ENCODE results near the gene LENEP. TPM values are rescaled to one million over a fixed set of nuclear protein-coding genes. Genes with fewer than 3 reads are reported as not detected.
A peak's percentile ranks its signal among the peaks of the same experiment; 100 is the strongest.

Gene LENEP
- total and polyA plus RNA-seq, 2 donors (not counting 1 experiment from before 2014, with no cell fraction given): not detected

- no peak for TF ChIP-seq EZH2 (IDR thresholded peaks at IDR 0.05; ENCODE audit: low read length, missing control alignments)
- TF ChIP-seq CTCF (conservative IDR thresholded peaks at IDR 0.05 in 1 of 2, IDR thresholded peaks at IDR 0.05 in 1 of 2; ENCODE audit: low read depth in 1 of 2, low read length in 2 of 2): no peak
- H2AFZ ChIP-seq (ENCODE audit: low read length): no peak overlapping the region
Measured at GRCh38 chr1:154990276-154990675, 3.1 kb upstream of the LENEP start.

GRCh38 chr1:154992721-154993571, 440 bp upstream of the LENEP start:
- no peak overlapping the region for H3K27ac ChIP-seq (ENCODE audit: insufficient read depth, low read length)
- TF ChIP-seq EZH2 (IDR thresholded peaks at IDR 0.05; ENCODE audit: low read length, missing control alignments) (no peak), CTCF (conservative IDR thresholded peaks at IDR 0.05 in 1 of 2, IDR thresholded peaks at IDR 0.05 in 1 of 2; ENCODE audit: low read depth in 1 of 2, low read length in 2 of 2) (peak; percentile 12 to 40)
- no peaks in the 10 kb centered on the region for H3K4me1 ChIP-seq (ENCODE audit: control insufficient read depth, extremely low read depth, insufficient read depth, low read length)
- no peaks in the 10 kb centered on the region for H3K27me3 ChIP-seq (ENCODE audit: control insufficient read depth, insufficient read depth, low read length)
- H3K36me3 ChIP-seq (ENCODE audit: control insufficient read depth, insufficient read depth, low read length): peaks cover 6% of the 10 kb centered on the region
- peak; percentile 59 to 64 for DNase-seq (ENCODE audit: low read depth in 2 of 2)
- H4K20me1 ChIP-seq (ENCODE audit: control insufficient read depth, extremely low read depth, insufficient read depth, low read length): no peaks in the 10 kb centered on the region
- no peak overlapping the region for H3K4me2 ChIP-seq (ENCODE audit: extremely low read depth, insufficient read depth, low read length)
- H3K9me3 ChIP-seq (ENCODE audit: control insufficient read depth, insufficient read depth, low read depth, low read length): no peaks in the 10 kb centered on the region
- no peaks in the 10 kb centered on the region for H3K79me2 ChIP-seq (ENCODE audit: control insufficient read depth, insufficient read depth, low read length)
- no peak overlapping the region for H3K4me3 ChIP-seq (replicated peaks in 1 of 4; ENCODE audit: control extremely low read depth in 1 of 4, insufficient read depth in 1 of 4, low read depth in 3 of 4, low read length in 4 of 4)
- H2AFZ ChIP-seq (ENCODE audit: low read length): no peak overlapping the region
- H3K9ac ChIP-seq (ENCODE audit: insufficient read depth, low read length): no peak overlapping the region

More at GRCh38 chr1:154990276-154990675, 3.1 kb upstream of the LENEP start:
- H4K20me1 ChIP-seq (ENCODE audit: control insufficient read depth, extremely low read depth, insufficient read depth, low read length): no peaks in the 10 kb centered on the region
- H3K79me2 ChIP-seq (ENCODE audit: control insufficient read depth, insufficient read depth, low read length): no peaks in the 10 kb centered on the region
- peaks cover 8% of the 10 kb centered on the region for H3K36me3 ChIP-seq (ENCODE audit: control insufficient read depth, insufficient read depth, low read length)
- H3K4me3 ChIP-seq (replicated peaks in 1 of 4; ENCODE audit: control extremely low read depth in 1 of 4, insufficient read depth in 1 of 4, low read depth in 3 of 4, low read length in 4 of 4): no peak overlapping the region
- H3K27ac ChIP-seq (ENCODE audit: insufficient read depth, low read length): no peak overlapping the region
- H3K4me1 ChIP-seq (ENCODE audit: control insufficient read depth, extremely low read depth, insufficient read depth, low read length): no peaks in the 10 kb centered on the region
- H3K4me2 ChIP-seq (ENCODE audit: extremely low read depth, insufficient read depth, low read length): no peak overlapping the region
- DNase-seq (ENCODE audit: low read depth in 2 of 2): no peak
- H3K27me3 ChIP-seq (ENCODE audit: control insufficient read depth, insufficient read depth, low read length): no peaks in the 10 kb centered on the region
- no peak overlapping the region for H3K9ac ChIP-seq (ENCODE audit: insufficient read depth, low read length)
- H3K9me3 ChIP-seq (ENCODE audit: control insufficient read depth, insufficient read depth, low read depth, low read length): no peaks in the 10 kb centered on the region

- Histone ChIP-seq H3K9me3 (ENCODE audit: control insufficient read depth, insufficient read depth, low read depth, low read length) (no peaks in the 10 kb centered on the region), H3K4me3 (replicated peaks in 1 of 4; ENCODE audit: control extremely low read depth in 1 of 4, insufficient read depth in 1 of 4, low read depth in 3 of 4, low read length in 4 of 4) (no peak overlapping the region), H3K36me3 (ENCODE audit: control insufficient read depth, insufficient read depth, low read length) (no peaks in the 10 kb centered on the region), H3K9ac (ENCODE audit: insufficient read depth, low read length) (no peak overlapping the region), H2AFZ (ENCODE audit: low read length) (no peak overlapping the region), H3K79me2 (ENCODE audit: control insufficient read depth, insufficient read depth, low read length) (no peaks in the 10 kb centered on the region), H3K4me2 (ENCODE audit: extremely low read depth, insufficient read depth, low read length) (no peak overlapping the region), H3K27me3 (ENCODE audit: control insufficient read depth, insufficient read depth, low read length) (no peaks in the 10 kb centered on the region), H3K4me1 (ENCODE audit: control insufficient read depth, extremely low read depth, insufficient read depth, low read length) (peaks cover 2% of the 10 kb centered on the region), H3K27ac (ENCODE audit: insufficient read depth, low read length) (no peak overlapping the region), H4K20me1 (ENCODE audit: control insufficient read depth, extremely low read depth, insufficient read depth, low read length) (no peaks in the 10 kb centered on the region)
- DNase-seq (ENCODE audit: low read depth in 2 of 2): peak in 1 of 2 donors; percentile 10
- TF ChIP-seq CTCF (conservative IDR thresholded peaks at IDR 0.05 in 1 of 2, IDR thresholded peaks at IDR 0.05 in 1 of 2; ENCODE audit: low read depth in 1 of 2, low read length in 2 of 2): no peak
- no peak for TF ChIP-seq EZH2 (IDR thresholded peaks at IDR 0.05; ENCODE audit: low read length, missing control alignments)
Measured at GRCh38 chr1:154994269-154994587, 842 bp downstream of the LENEP start.
